ENCODE data around the gene ATP2C2. TPM values are rescaled to one million over a fixed set of nuclear protein-coding genes. Genes with fewer than 3 reads are reported as not detected.

ATP2C2 gene
- total RNA-seq, 1 experiment from 2014 or later, result not detected

GRCh38 chr16:84487358-84487757, 119.0 kb downstream of the ATP2C2 start:
- DNase-seq (ENCODE audit: low read depth), result no peak

- no peak for DNase-seq (ENCODE audit: low read depth)
Measured at GRCh38 chr16:84489131-84489530, 120.8 kb downstream of the ATP2C2 start.

GRCh38 chr16:84495506-84495905, 127.2 kb downstream of the ATP2C2 start:
- DNase-seq (ENCODE audit: low read depth), result no peak

- DNase-seq (ENCODE audit: low read depth), result no peak
Measured at GRCh38 chr16:84496991-84497390, 128.7 kb downstream of the ATP2C2 start.

- DNase-seq (ENCODE audit: low read depth), result no peak
Measured at GRCh38 chr16:84497418-84498222, 129.3 kb downstream of the ATP2C2 start.

GRCh38 chr16:84498223-84498610, 129.9 kb downstream of the ATP2C2 start:
- DNase-seq (ENCODE audit: low read depth), result no peak

- peak; percentile 52 for DNase-seq (ENCODE audit: low read depth)
Measured at GRCh38 chr16:84498859-84499620, 130.7 kb downstream of the ATP2C2 start.

- no peak for DNase-seq (ENCODE audit: low read depth)
Measured at GRCh38 chr16:84499638-84500037, 131.3 kb downstream of the ATP2C2 start.

GRCh38 chr16:84500531-84500930, 132.2 kb downstream of the ATP2C2 start:
- no peak for DNase-seq (ENCODE audit: low read depth)

- peak; percentile 92 for DNase-seq (ENCODE audit: low read depth)
Measured at GRCh38 chr16:84501077-84501735, 132.9 kb downstream of the ATP2C2 start.

- DNase-seq (ENCODE audit: low read depth), result peak; percentile 26
Measured at GRCh38 chr16:84502075-84502474, 133.7 kb downstream of the ATP2C2 start.

GRCh38 chr16:84502581-84502980, 134.2 kb downstream of the ATP2C2 start:
- DNase-seq (ENCODE audit: low read depth), result peak; percentile 39

GRCh38 chr16:84503751-84504395, 135.5 kb downstream of the ATP2C2 start:
- DNase-seq (ENCODE audit: low read depth), result peak; percentile 52

- DNase-seq (ENCODE audit: low read depth), result peak; percentile 98
Measured at GRCh38 chr16:84504420-84505248, 136.3 kb downstream of the ATP2C2 start, which contains the start of gene MEAK7. Gene MEAK7 (minus strand): TSS chr16:84504659. CDS start chr16:84498086, 6,573 bp downstream.

GRCh38 chr16:84505249-84506187, 137.2 kb downstream of the ATP2C2 start:
- DNase-seq (ENCODE audit: low read depth), result no peak

GRCh38 chr16:84507011-84507982, 139.0 kb downstream of the ATP2C2 start:
- DNase-seq (ENCODE audit: low read depth), result no peak

GRCh38 chr16:84508502-84508901, 140.2 kb downstream of the ATP2C2 start:
- DNase-seq (ENCODE audit: low read depth), result no peak

Data from RPMI7951 (cell line).